ENCODE data around the gene CLASP1. TPM values are rescaled to one million over a fixed set of nuclear protein-coding genes. Genes with fewer than 3 reads are reported as not detected.

Gene CLASP1
- total and polyA plus RNA-seq, 4 donors: 7.5 to 50.0 (median 21.9) TPM

DNA sequence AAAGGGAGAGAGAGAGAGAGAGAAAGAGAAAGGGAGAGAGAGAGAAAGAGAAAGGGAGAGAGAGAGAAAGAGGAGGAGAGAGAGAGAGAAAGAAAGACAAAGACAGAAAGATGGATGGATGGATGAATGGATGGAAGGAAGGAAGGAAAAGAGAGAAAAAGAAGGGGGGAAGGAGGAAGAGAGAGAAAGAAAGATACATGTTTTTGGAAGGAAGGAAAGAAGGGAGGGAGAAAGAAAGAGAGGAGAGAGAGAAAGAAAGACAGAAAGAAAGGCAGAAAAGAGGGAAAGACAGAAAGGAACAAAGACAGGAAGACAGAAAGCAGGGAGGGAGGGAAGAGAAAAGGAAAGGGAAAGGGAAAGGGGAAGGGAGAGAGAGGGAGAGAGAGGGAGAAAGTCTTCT is 67.0 kb downstream of the CLASP1 start:
- H3K9ac ChIP-seq (ENCODE audit: low read depth in 1 of 2, low read length in 2 of 2): no peak overlapping the region
- no peaks in the 10 kb centered on the region for H3K9me3 ChIP-seq (ENCODE audit: control insufficient read depth in 4 of 4, low read length in 3 of 4)
- TF ChIP-seq, protein P1, sequence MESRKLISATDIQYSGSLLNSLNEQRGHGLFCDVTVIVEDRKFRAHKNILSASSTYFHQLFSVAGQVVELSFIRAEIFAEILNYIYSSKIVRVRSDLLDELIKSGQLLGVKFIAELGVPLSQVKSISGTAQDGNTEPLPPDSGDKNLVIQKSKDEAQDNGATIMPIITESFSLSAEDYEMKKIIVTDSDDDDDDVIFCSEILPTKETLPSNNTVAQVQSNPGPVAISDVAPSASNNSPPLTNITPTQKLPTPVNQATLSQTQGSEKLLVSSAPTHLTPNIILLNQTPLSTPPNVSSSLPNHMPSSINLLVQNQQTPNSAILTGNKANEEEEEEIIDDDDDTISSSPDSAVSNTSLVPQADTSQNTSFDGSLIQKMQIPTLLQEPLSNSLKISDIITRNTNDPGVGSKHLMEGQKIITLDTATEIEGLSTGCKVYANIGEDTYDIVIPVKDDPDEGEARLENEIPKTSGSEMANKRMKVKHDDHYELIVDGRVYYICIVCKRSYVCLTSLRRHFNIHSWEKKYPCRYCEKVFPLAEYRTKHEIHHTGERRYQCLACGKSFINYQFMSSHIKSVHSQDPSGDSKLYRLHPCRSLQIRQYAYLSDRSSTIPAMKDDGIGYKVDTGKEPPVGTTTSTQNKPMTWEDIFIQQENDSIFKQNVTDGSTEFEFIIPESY (IDR thresholded peaks at IDR 0.05): no peak
- TF ChIP-seq RAD21 (IDR thresholded peaks at IDR 0.05) (no peak), TAF1 (conservative IDR thresholded peaks at IDR 0.05) (no peak), JUND (IDR thresholded peaks at IDR 0.05) (no peak)
- no peaks in the 10 kb centered on the region for H3K27me3 ChIP-seq (ENCODE audit: control insufficient read depth in 4 of 4, insufficient read depth in 4 of 4, low read length in 3 of 4)
- no peak overlapping the region for H3K4me3 ChIP-seq (ENCODE audit: low read depth in 1 of 3, low read length in 3 of 3)
- DNase-seq (ENCODE audit: low spot score): no peak
- peaks cover 0 to 2% (median under 1%) of the 10 kb centered on the region in 4 donors for H3K4me1 ChIP-seq (ENCODE audit: control insufficient read depth in 4 of 4, insufficient read depth in 4 of 4, low read length in 3 of 4)
- H3K27ac ChIP-seq (ENCODE audit: low read depth in 1 of 2, low read length in 2 of 2): no peak overlapping the region
- no peaks in the 10 kb centered on the region for H3K36me3 ChIP-seq (ENCODE audit: control insufficient read depth in 4 of 4, insufficient read depth in 3 of 4, low read depth in 1 of 4, low read length in 3 of 4)

DNA sequence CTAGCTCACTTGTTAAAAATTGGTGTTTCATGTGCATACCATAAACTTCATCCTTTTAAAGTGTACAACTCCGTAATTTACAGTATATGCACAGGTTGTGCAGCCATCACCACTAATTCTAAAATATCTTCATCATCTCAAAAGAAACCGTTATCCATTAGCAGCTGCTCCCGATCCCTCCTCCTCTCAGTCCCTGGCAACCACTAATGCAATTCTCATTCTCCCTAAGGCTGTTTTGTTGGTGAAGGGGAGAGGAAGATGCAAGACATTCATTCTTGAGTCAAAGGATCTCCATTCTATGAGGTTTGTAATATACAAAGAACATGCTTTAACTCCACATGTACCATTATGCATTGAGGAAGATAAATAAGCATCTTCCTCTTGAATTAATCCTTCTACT is 70.0 kb downstream of the CLASP1 start:
- no peak overlapping the region for H3K9ac ChIP-seq (ENCODE audit: low read depth in 1 of 2, low read length in 2 of 2)
- no peak overlapping the region for H3K27ac ChIP-seq (ENCODE audit: low read depth in 1 of 2, low read length in 2 of 2)
- no peak for DNase-seq (ENCODE audit: low spot score)
- no peaks in the 10 kb centered on the region for H3K36me3 ChIP-seq (ENCODE audit: control insufficient read depth in 4 of 4, insufficient read depth in 3 of 4, low read depth in 1 of 4, low read length in 3 of 4)
- no peaks in the 10 kb centered on the region for H3K27me3 ChIP-seq (ENCODE audit: control insufficient read depth in 4 of 4, insufficient read depth in 4 of 4, low read length in 3 of 4)
- H3K4me3 ChIP-seq (ENCODE audit: low read depth in 1 of 3, low read length in 3 of 3): no peak overlapping the region
- WGBS: 93% methylated on average over 3 of the region's 3 CpGs
- no peaks in the 10 kb centered on the region for H3K9me3 ChIP-seq (ENCODE audit: control insufficient read depth in 4 of 4, low read length in 3 of 4)
- peaks cover 0 to 15% (median 5%) of the 10 kb centered on the region in 4 donors for H3K4me1 ChIP-seq (ENCODE audit: control insufficient read depth in 4 of 4, insufficient read depth in 4 of 4, low read length in 3 of 4)
- TF ChIP-seq, protein P2, sequence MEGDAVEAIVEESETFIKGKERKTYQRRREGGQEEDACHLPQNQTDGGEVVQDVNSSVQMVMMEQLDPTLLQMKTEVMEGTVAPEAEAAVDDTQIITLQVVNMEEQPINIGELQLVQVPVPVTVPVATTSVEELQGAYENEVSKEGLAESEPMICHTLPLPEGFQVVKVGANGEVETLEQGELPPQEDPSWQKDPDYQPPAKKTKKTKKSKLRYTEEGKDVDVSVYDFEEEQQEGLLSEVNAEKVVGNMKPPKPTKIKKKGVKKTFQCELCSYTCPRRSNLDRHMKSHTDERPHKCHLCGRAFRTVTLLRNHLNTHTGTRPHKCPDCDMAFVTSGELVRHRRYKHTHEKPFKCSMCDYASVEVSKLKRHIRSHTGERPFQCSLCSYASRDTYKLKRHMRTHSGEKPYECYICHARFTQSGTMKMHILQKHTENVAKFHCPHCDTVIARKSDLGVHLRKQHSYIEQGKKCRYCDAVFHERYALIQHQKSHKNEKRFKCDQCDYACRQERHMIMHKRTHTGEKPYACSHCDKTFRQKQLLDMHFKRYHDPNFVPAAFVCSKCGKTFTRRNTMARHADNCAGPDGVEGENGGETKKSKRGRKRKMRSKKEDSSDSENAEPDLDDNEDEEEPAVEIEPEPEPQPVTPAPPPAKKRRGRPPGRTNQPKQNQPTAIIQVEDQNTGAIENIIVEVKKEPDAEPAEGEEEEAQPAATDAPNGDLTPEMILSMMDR (IDR thresholded peaks at IDR 0.05; ENCODE audit: low read depth, low read length, missing input control): no peak
- TF ChIP-seq JUND (IDR thresholded peaks at IDR 0.05) (no peak), FOXA1 (IDR thresholded peaks at IDR 0.05) (no peak), FOXA2 (IDR thresholded peaks at IDR 0.05) (no peak), RXRA (IDR thresholded peaks at IDR 0.05) (no peak)
- TF ChIP-seq, protein P3, sequence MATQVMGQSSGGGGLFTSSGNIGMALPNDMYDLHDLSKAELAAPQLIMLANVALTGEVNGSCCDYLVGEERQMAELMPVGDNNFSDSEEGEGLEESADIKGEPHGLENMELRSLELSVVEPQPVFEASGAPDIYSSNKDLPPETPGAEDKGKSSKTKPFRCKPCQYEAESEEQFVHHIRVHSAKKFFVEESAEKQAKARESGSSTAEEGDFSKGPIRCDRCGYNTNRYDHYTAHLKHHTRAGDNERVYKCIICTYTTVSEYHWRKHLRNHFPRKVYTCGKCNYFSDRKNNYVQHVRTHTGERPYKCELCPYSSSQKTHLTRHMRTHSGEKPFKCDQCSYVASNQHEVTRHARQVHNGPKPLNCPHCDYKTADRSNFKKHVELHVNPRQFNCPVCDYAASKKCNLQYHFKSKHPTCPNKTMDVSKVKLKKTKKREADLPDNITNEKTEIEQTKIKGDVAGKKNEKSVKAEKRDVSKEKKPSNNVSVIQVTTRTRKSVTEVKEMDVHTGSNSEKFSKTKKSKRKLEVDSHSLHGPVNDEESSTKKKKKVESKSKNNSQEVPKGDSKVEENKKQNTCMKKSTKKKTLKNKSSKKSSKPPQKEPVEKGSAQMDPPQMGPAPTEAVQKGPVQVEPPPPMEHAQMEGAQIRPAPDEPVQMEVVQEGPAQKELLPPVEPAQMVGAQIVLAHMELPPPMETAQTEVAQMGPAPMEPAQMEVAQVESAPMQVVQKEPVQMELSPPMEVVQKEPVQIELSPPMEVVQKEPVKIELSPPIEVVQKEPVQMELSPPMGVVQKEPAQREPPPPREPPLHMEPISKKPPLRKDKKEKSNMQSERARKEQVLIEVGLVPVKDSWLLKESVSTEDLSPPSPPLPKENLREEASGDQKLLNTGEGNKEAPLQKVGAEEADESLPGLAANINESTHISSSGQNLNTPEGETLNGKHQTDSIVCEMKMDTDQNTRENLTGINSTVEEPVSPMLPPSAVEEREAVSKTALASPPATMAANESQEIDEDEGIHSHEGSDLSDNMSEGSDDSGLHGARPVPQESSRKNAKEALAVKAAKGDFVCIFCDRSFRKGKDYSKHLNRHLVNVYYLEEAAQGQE (IDR thresholded peaks at IDR 0.05): no peak
- TF ChIP-seq, protein P4, sequence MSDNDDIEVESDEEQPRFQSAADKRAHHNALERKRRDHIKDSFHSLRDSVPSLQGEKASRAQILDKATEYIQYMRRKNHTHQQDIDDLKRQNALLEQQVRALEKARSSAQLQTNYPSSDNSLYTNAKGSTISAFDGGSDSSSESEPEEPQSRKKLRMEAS (IDR thresholded peaks at IDR 0.05): no peak

DNA sequence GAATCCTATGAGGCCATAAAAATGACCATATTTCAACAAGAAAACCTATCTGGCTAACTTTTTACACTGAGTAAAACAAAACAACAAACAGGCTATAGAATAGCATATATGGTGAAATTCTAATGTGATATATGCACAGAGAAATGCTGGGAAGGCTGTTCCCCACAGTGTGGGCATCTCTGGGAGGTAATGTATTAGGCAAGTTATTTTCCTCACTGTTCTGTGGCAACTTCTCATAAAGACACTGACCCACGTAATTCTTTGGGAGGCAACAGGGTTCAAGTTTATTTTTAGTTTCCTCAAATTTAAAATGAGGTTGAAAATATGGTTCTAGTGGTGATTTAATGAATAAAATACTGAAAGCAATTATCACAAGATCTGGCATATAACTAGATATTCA is 71.9 kb downstream of the CLASP1 start:
- Histone ChIP-seq H3K27ac (ENCODE audit: low read depth in 1 of 2, low read length in 2 of 2) (no peak overlapping the region), H3K27me3 (ENCODE audit: control insufficient read depth in 4 of 4, insufficient read depth in 4 of 4, low read length in 3 of 4) (no peaks in the 10 kb centered on the region), H3K4me3 (ENCODE audit: low read depth in 1 of 3, low read length in 3 of 3) (no peak overlapping the region), H3K9ac (ENCODE audit: low read depth in 1 of 2, low read length in 2 of 2) (no peak overlapping the region), H3K36me3 (ENCODE audit: control insufficient read depth in 4 of 4, insufficient read depth in 3 of 4, low read depth in 1 of 4, low read length in 3 of 4) (no peaks in the 10 kb centered on the region), H3K9me3 (ENCODE audit: control insufficient read depth in 4 of 4, low read length in 3 of 4) (no peaks in the 10 kb centered on the region), H3K4me1 (ENCODE audit: control insufficient read depth in 4 of 4, insufficient read depth in 4 of 4, low read length in 3 of 4) (peaks cover 0 to 15% (median 5%) of the 10 kb centered on the region in 4 donors)
- 82% methylated on average over 1 of the region's 1 CpG for WGBS
- no peak for DNase-seq (ENCODE audit: low spot score)
- TF ChIP-seq, protein P1 (IDR thresholded peaks at IDR 0.05): no peak
- TF ChIP-seq JUND (IDR thresholded peaks at IDR 0.05): no peak
- no peak for TF ChIP-seq TAF1 (conservative IDR thresholded peaks at IDR 0.05)
- TF ChIP-seq FOXA1 (IDR thresholded peaks at IDR 0.05): no peak
- TF ChIP-seq, protein P5, sequence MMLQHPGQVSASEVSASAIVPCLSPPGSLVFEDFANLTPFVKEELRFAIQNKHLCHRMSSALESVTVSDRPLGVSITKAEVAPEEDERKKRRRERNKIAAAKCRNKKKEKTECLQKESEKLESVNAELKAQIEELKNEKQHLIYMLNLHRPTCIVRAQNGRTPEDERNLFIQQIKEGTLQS (IDR thresholded peaks at IDR 0.05): no peak
- no peak for TF ChIP-seq EGR1 (IDR thresholded peaks at IDR 0.05; ENCODE audit: low read depth in 2 of 2)
- TF ChIP-seq RAD21 (IDR thresholded peaks at IDR 0.05): no peak
- TF ChIP-seq HNF4G (IDR thresholded peaks at IDR 0.05): no peak
- no peak for TF ChIP-seq RXRA (IDR thresholded peaks at IDR 0.05)
- TF ChIP-seq, protein P3 (IDR thresholded peaks at IDR 0.05): no peak
